ENCODE measurements around the gene IL24. TPM values are rescaled to one million over a fixed set of nuclear protein-coding genes. Genes with fewer than 3 reads are reported as not detected.

IL24 gene
- polyA plus RNA-seq, 3 donors: 0.16 TPM; not detected in 2

- no peaks in the 10 kb centered on the region for H3K36me3 Mint-ChIP-seq
- H3K4me1 ChIP-seq (ENCODE audit: control insufficient read depth in 1 of 2, insufficient read depth in 2 of 2, low read length in 2 of 2): peaks cover 3 to 7% of the 10 kb centered on the region in 2 donors
- H3K4me2 ChIP-seq (replicated peaks; ENCODE audit: extremely low read depth, low read length, poor library complexity, severe bottlenecking): no peak overlapping the region
- no peak for TF ChIP-seq CTCF (IDR thresholded peaks at IDR 0.05)
- H3K27me3 ChIP-seq (ENCODE audit: control insufficient read depth in 2 of 2, insufficient read depth in 2 of 2, low read length in 2 of 2): no peaks in the 10 kb centered on the region
- peaks cover 9% of the 10 kb centered on the region for H3K4me1 Mint-ChIP-seq
- H2AFZ ChIP-seq (ENCODE audit: insufficient read depth, low read depth, low read length, poor library complexity, severe bottlenecking): no peak overlapping the region
- H3K27ac ChIP-seq (ENCODE audit: low read depth in 1 of 2, low read length in 2 of 2): no peak overlapping the region
- H3K4me3 ChIP-seq (replicated peaks in 1 of 3; ENCODE audit: low read depth in 2 of 3, low read length in 3 of 3): no peak overlapping the region
- no peak overlapping the region for H3K9ac ChIP-seq (ENCODE audit: insufficient read depth, low read length, poor library complexity, severe bottlenecking)
- peaks cover 7 to 21% (median 11%) of the 10 kb centered on the region in 3 donors for H3K27me3 Mint-ChIP-seq (ENCODE audit: low read depth in 3 of 3)
- no peak for DNase-seq
- H3K79me2 ChIP-seq (ENCODE audit: insufficient read depth, low read length): no peaks in the 10 kb centered on the region
- no peaks in the 10 kb centered on the region for H4K20me1 ChIP-seq (ENCODE audit: insufficient read depth, low read length)
- no peaks in the 10 kb centered on the region for H3K9me3 ChIP-seq (replicated peaks in 1 of 2; ENCODE audit: control insufficient read depth in 1 of 2, insufficient read depth in 1 of 2, low read length in 2 of 2)
- no peak overlapping the region for H3K27ac Mint-ChIP-seq
- H3K36me3 ChIP-seq (replicated peaks in 1 of 2; ENCODE audit: control insufficient read depth in 1 of 2, insufficient read depth in 2 of 2, low read length in 2 of 2): no peaks in the 10 kb centered on the region
- 100% methylated on average over 3 of the region's 13 CpGs for WGBS (ENCODE audit: insufficient coverage)
- intact Hi-C loops (cut with micrococcal nuclease): loop anchor here in 1 of 2 donors (5.0 kb wide), 1 partner anchor 43 kb away; no protein-coding TSS in a partner anchor
- no peaks in the 10 kb centered on the region for H3K9me3 Mint-ChIP-seq
- no peak overlapping the region for H3K4me3 Mint-ChIP-seq
These were observed 41.9 kb downstream of the IL24 start for GRCh38 chr1:206939131-206939530.

GRCh38 chr1:206939841-206940587 lies 42.8 kb downstream of the IL24 start:
- no peaks in the 10 kb centered on the region for H4K20me1 ChIP-seq (ENCODE audit: insufficient read depth, low read length)
- peaks cover 9% of the 10 kb centered on the region for H3K4me1 Mint-ChIP-seq
- H3K4me3 ChIP-seq (replicated peaks in 1 of 3; ENCODE audit: low read depth in 2 of 3, low read length in 3 of 3): no peak overlapping the region
- no peak overlapping the region for H3K27ac ChIP-seq (ENCODE audit: low read depth in 1 of 2, low read length in 2 of 2)
- H3K36me3 Mint-ChIP-seq: no peaks in the 10 kb centered on the region
- peaks cover 0 to under 1% of the 10 kb centered on the region in 2 donors for H3K27me3 ChIP-seq (ENCODE audit: control insufficient read depth in 2 of 2, insufficient read depth in 2 of 2, low read length in 2 of 2)
- H2AFZ ChIP-seq (ENCODE audit: insufficient read depth, low read depth, low read length, poor library complexity, severe bottlenecking): no peak overlapping the region
- DNase-seq: no peak
- no peak overlapping the region for H3K4me3 Mint-ChIP-seq
- H3K4me1 ChIP-seq (ENCODE audit: control insufficient read depth in 1 of 2, insufficient read depth in 2 of 2, low read length in 2 of 2): peaks cover 3 to 7% of the 10 kb centered on the region in 2 donors
- intact Hi-C loops (cut with micrococcal nuclease): loop anchor here in 1 of 2 donors (5.0 kb wide), 1 partner anchor 42 kb away; no protein-coding TSS in a partner anchor
- H3K27ac Mint-ChIP-seq: peak overlapping the region in 1 of 7 donors; percentile 23
- peaks cover 10 to 22% (median 12%) of the 10 kb centered on the region in 3 donors for H3K27me3 Mint-ChIP-seq (ENCODE audit: low read depth in 3 of 3)
- no peaks in the 10 kb centered on the region for H3K79me2 ChIP-seq (ENCODE audit: insufficient read depth, low read length)
- H3K4me2 ChIP-seq (replicated peaks; ENCODE audit: extremely low read depth, low read length, poor library complexity, severe bottlenecking): no peak overlapping the region
- H3K36me3 ChIP-seq (replicated peaks in 1 of 2; ENCODE audit: control insufficient read depth in 1 of 2, insufficient read depth in 2 of 2, low read length in 2 of 2): no peaks in the 10 kb centered on the region
- H3K9ac ChIP-seq (ENCODE audit: insufficient read depth, low read length, poor library complexity, severe bottlenecking): no peak overlapping the region
- TF ChIP-seq CTCF (IDR thresholded peaks at IDR 0.05): no peak
- WGBS (ENCODE audit: insufficient coverage): 96% methylated on average over 7 of the region's 9 CpGs
- H3K9me3 ChIP-seq (replicated peaks in 1 of 2; ENCODE audit: control insufficient read depth in 1 of 2, insufficient read depth in 1 of 2, low read length in 2 of 2): no peaks in the 10 kb centered on the region
- no peaks in the 10 kb centered on the region for H3K9me3 Mint-ChIP-seq

Measured in CD14-positive monocyte (primary cell).